ENCODE data around the gene PSTPIP2. TPM values are rescaled to one million over a fixed set of nuclear protein-coding genes. Genes with fewer than 3 reads are reported as not detected.

The PSTPIP2 gene
- total and polyA plus RNA-seq, 11 donors: 0.65 to 15.0 (median 2.0) TPM

Other genes starting within 250 kb of the PSTPIP2 start
- gene SIGLEC15, start 246.6 kb downstream of the PSTPIP2 start, total RNA-seq: under 1 TPM in 6 of 9 donors, not detected in 3; 0.08 to 0.77 (median 0.49) TPM
- under 1 TPM in 1 of 2 donors, not detected in 1; 0.10 TPM for gene SIGLEC15, start 246.6 kb downstream of the PSTPIP2 start, polyA plus RNA-seq
- gene EPG5, start 104.9 kb downstream of the PSTPIP2 start, total RNA-seq: 10 to 100 TPM; 14.4 to 37.8 (median 23.8) TPM
- gene EPG5, start 104.9 kb downstream of the PSTPIP2 start, polyA plus RNA-seq: 10 to 100 TPM in 1 of 2 donors, 1 to 10 TPM in 1; 7.9 to 10.3 TPM
- 1,000 to 10,000 TPM; 1,078 to 3,149 (median 1,758) TPM for gene ATP5F1A, start 26.0 kb upstream of the PSTPIP2 start, total RNA-seq
- gene ATP5F1A, start 26.0 kb upstream of the PSTPIP2 start, polyA plus RNA-seq: 1,000 to 10,000 TPM in 1 of 2 donors, 100 to 1,000 TPM in 1; 926 to 1,050 TPM
- 10 to 100 TPM in 4 of 9 donors, 1 to 10 TPM in 5; 6.7 to 15.1 (median 9.5) TPM for gene HAUS1, start 32.1 kb upstream of the PSTPIP2 start, total RNA-seq
- gene HAUS1, start 32.1 kb upstream of the PSTPIP2 start, polyA plus RNA-seq: 10 to 100 TPM; 13.0 to 18.6 TPM

Data from heart left ventricle (tissue), 11 donors.